ENCODE measurements around the gene RNF183.
"Not testable (repeated sequence)": the region's sequence is repeated elsewhere in the genome, so short reads cannot be mapped to it uniquely, and the experiment has no call there.

RNF183 gene

DNA sequence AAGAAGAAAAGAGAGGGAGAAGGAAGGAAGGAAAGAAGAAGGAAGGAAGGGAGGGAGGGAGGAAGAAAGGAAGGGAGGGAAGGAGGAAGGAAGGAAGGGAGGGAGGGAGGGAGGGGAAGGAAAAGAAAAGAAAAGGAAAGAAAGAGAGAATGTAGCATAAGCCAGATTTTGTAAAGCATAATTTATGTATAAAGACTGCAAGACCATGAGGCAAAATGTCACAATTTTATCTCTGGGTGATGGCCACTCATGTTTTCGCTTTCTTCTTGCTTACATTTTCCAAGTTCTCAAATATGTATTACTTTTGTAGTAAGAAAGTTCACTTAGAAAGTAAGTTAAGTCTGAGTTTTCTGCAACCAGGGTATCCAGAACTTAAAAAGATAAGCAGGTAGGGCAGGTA, 3.4 kb upstream of the RNF183 start:
- no peak overlapping the region for H3K9ac ChIP-seq (ENCODE audit: insufficient read length, low read depth)
- TF ChIP-seq YY1 (IDR thresholded peaks at IDR 0.05; ENCODE audit: insufficient read depth, insufficient read length) = no peak
- TF ChIP-seq SUZ12 (IDR thresholded peaks at IDR 0.05; ENCODE audit: extremely low read depth, insufficient read depth, insufficient read length) = no peak
- no peak for TF ChIP-seq ZNF274 (IDR thresholded peaks at IDR 0.05; ENCODE audit: low read depth, low read length)
- no peak overlapping the region for H3K4me3 ChIP-seq (ENCODE audit: insufficient read length, low read depth)
- H3K4me1 ChIP-seq (ENCODE audit: insufficient read depth, insufficient read length) = peaks cover 9% of the 10 kb centered on the region
- no peaks in the 10 kb centered on the region for H3K36me3 ChIP-seq (ENCODE audit: insufficient read depth, insufficient read length, low read length)
- H3K9me3 ChIP-seq (ENCODE audit: insufficient read depth, low read length) = no peaks in the 10 kb centered on the region
- no peaks in the 10 kb centered on the region for H3K27me3 ChIP-seq (ENCODE audit: insufficient read depth, insufficient read length)
- no peak for DNase-seq (ENCODE audit: low read depth, low spot score)

DNA sequence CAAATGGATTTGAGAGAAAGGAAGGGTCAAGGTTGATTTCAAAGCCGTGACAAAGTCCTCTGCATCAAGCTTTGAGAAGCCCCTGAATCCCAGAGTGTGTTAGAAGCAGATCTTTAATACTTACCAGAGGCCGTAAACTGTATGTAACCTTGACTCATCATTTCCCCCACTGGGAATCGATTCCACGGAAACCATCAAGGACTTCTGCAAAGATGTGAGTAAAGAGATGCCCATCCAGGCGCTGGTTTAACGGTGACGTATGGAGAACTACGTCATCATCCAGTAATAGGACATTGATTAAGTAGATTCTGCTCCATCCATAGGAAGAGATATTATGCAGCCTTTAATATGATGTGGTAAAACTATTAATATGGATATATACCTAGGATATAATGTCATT, 1.6 kb downstream of the RNF183 start:
- TF ChIP-seq YY1 (IDR thresholded peaks at IDR 0.05; ENCODE audit: insufficient read depth, insufficient read length) (no peak), ZNF274 (IDR thresholded peaks at IDR 0.05; ENCODE audit: low read depth, low read length) (no peak), SUZ12 (IDR thresholded peaks at IDR 0.05; ENCODE audit: extremely low read depth, insufficient read depth, insufficient read length) (no peak)
- H3K36me3 ChIP-seq (ENCODE audit: insufficient read depth, insufficient read length, low read length) = no peaks in the 10 kb centered on the region
- no peak overlapping the region for H3K4me3 ChIP-seq (ENCODE audit: insufficient read length, low read depth)
- no peaks in the 10 kb centered on the region for H3K27me3 ChIP-seq (ENCODE audit: insufficient read depth, insufficient read length)
- peaks cover 6% of the 10 kb centered on the region for H3K4me1 ChIP-seq (ENCODE audit: insufficient read depth, insufficient read length)
- H3K9me3 ChIP-seq (ENCODE audit: insufficient read depth, low read length) = no peaks in the 10 kb centered on the region
- DNase-seq (ENCODE audit: low read depth, low spot score) = no peak
- H3K9ac ChIP-seq (ENCODE audit: insufficient read length, low read depth) = no peak overlapping the region

DNA sequence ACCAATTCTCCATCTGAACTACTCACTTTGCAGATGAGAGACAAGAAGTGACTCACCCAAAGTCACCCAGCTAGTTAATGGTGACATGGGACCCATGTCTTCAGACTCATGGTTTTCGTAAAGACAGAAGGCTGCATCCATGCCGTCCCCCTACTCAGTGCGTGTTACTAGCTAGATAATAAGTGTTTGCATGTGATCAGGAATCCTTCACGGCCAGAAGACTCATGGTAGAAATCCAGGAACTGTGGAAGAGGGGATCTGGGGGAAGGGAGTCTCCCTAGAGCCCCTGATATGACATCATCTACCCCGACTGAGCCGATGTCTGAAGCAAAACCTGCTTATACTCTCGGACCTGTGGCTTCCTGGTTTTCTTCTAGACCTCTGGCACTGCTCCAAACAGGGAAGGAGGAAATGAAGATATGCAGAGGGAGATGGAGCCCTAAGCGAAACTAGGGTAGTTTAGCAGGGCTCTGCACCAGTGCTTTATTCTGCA, 3.3 kb downstream of the RNF183 start:
- H3K4me1 ChIP-seq (ENCODE audit: insufficient read depth, insufficient read length) = peaks cover 6% of the 10 kb centered on the region
- TF ChIP-seq SUZ12 (IDR thresholded peaks at IDR 0.05; ENCODE audit: extremely low read depth, insufficient read depth, insufficient read length) = no peak
- TF ChIP-seq ZNF274 (IDR thresholded peaks at IDR 0.05; ENCODE audit: low read depth, low read length) = no peak
- no peak for TF ChIP-seq YY1 (IDR thresholded peaks at IDR 0.05; ENCODE audit: insufficient read depth, insufficient read length)
- H3K9ac ChIP-seq (ENCODE audit: insufficient read length, low read depth) = no peak overlapping the region

DNA sequence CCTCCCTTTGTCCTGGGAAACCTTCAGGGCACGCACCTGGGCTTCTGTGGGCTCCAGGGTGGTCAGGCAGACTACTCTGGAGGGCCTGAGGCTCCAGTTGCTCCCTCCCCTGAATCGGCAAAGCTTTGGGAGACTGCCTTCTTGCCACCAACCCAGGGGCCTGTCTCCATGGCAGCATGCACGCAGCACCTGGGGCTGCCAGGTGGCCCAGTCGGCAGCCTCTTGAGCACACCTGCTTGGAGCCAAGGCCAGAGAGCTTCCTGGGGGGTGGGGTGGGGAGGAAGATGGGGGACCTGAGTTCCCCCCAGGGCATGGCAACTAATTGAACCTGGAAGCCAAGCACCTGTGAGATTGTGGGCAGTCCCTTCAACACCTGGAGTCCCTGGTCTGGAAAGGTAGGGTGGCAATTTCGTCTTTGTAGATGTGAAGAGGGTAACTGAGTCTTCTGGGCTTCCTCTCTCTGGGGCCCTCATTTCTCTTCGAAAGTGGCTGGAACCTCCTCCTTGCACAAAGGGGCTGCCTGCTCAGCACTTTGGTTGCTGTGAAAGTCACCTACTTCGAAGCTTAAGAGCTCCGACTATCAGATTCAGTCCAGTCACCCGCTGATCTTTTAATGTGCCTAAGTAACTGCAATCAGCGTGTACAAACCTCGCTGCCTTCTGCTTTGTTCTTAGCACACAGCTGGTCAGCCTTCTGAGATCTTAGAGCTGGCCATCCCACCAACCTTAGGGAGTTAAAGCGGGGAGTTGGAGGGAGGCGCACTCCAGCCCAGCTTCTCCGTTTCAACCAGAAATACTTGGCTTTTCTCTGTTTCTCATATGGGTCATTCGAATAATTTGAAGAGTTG, 4.0 kb downstream of the RNF183 start:
- Histone ChIP-seq H3K9me3 (ENCODE audit: insufficient read depth, low read length) (no peaks in the 10 kb centered on the region), H3K27me3 (ENCODE audit: insufficient read depth, insufficient read length) (no peaks in the 10 kb centered on the region), H3K4me3 (ENCODE audit: insufficient read length, low read depth) (no peak overlapping the region), H3K9ac (ENCODE audit: insufficient read length, low read depth) (no peak overlapping the region), H3K4me1 (ENCODE audit: insufficient read depth, insufficient read length) (peaks cover 6% of the 10 kb centered on the region), H3K36me3 (ENCODE audit: insufficient read depth, insufficient read length, low read length) (peaks cover 1% of the 10 kb centered on the region)
- TF ChIP-seq SUZ12 (IDR thresholded peaks at IDR 0.05; ENCODE audit: extremely low read depth, insufficient read depth, insufficient read length) (no peak), ZNF274 (IDR thresholded peaks at IDR 0.05; ENCODE audit: low read depth, low read length) (no peak), YY1 (IDR thresholded peaks at IDR 0.05; ENCODE audit: insufficient read depth, insufficient read length) (no peak)
- DNase-seq (ENCODE audit: low read depth, low spot score) = no peak

More for the DNA sequence above, 3.3 kb downstream of the RNF183 start:
- Histone ChIP-seq H3K36me3 (ENCODE audit: insufficient read depth, insufficient read length, low read length) (no peaks in the 10 kb centered on the region), H3K9me3 (ENCODE audit: insufficient read depth, low read length) (no peaks in the 10 kb centered on the region), H3K27me3 (ENCODE audit: insufficient read depth, insufficient read length) (no peaks in the 10 kb centered on the region), H3K4me3 (ENCODE audit: insufficient read length, low read depth) (no peak overlapping the region)
- DNase-seq (ENCODE audit: low read depth, low spot score) = no peak

DNA sequence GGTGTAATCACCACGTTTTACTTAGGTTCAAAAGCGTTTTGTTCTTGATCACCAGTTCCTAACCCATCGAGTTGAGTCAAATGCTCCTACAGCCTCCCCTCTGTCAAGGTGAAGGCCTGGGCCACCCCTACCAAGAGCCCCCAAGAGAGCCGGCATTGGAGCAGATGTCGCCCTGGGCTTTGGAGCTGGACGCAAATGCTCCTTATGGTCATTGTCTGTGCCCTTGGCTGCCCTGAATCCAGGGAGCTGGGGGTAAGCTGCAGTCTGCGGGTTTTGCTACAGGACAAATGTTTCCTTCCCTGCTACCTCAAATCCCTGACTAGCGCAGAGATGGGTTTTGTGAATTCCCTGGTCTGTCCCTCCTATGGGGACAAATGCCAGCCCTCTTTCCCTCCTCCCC, 4.9 kb downstream of the RNF183 start:
- no peak for TF ChIP-seq SUZ12 (IDR thresholded peaks at IDR 0.05; ENCODE audit: extremely low read depth, insufficient read depth, insufficient read length)
- TF ChIP-seq YY1 (IDR thresholded peaks at IDR 0.05; ENCODE audit: insufficient read depth, insufficient read length) = no peak
- TF ChIP-seq ZNF274 (IDR thresholded peaks at IDR 0.05; ENCODE audit: low read depth, low read length) = no peak
- no peak overlapping the region for H3K9ac ChIP-seq (ENCODE audit: insufficient read length, low read depth)

GRCh38 chr9:113296796-113297558, 6.2 kb downstream of the RNF183 start:
- TF ChIP-seq ZNF274 (IDR thresholded peaks at IDR 0.05; ENCODE audit: low read depth, low read length) (no peak), YY1 (IDR thresholded peaks at IDR 0.05; ENCODE audit: insufficient read depth, insufficient read length) (no peak), SUZ12 (IDR thresholded peaks at IDR 0.05; ENCODE audit: extremely low read depth, insufficient read depth, insufficient read length) (no peak)
- Histone ChIP-seq H3K9me3 (ENCODE audit: insufficient read depth, low read length) (no peaks in the 10 kb centered on the region), H3K4me1 (ENCODE audit: insufficient read depth, insufficient read length) (no peaks in the 10 kb centered on the region), H3K36me3 (ENCODE audit: insufficient read depth, insufficient read length, low read length) (peaks cover 22% of the 10 kb centered on the region), H3K9ac (ENCODE audit: insufficient read length, low read depth) (no peak overlapping the region), H3K27me3 (ENCODE audit: insufficient read depth, insufficient read length) (no peaks in the 10 kb centered on the region), H3K4me3 (ENCODE audit: insufficient read length, low read depth) (no peak overlapping the region)
- no peak for DNase-seq (ENCODE audit: low read depth, low spot score)

More for the DNA sequence above, 4.9 kb downstream of the RNF183 start:
- Histone ChIP-seq H3K4me1 (ENCODE audit: insufficient read depth, insufficient read length) (peaks cover 6% of the 10 kb centered on the region), H3K4me3 (ENCODE audit: insufficient read length, low read depth) (no peak overlapping the region), H3K27me3 (ENCODE audit: insufficient read depth, insufficient read length) (no peaks in the 10 kb centered on the region), H3K9me3 (ENCODE audit: insufficient read depth, low read length) (no peaks in the 10 kb centered on the region), H3K36me3 (ENCODE audit: insufficient read depth, insufficient read length, low read length) (peaks cover 9% of the 10 kb centered on the region)
- DNase-seq (ENCODE audit: low read depth, low spot score) = no peak

DNA sequence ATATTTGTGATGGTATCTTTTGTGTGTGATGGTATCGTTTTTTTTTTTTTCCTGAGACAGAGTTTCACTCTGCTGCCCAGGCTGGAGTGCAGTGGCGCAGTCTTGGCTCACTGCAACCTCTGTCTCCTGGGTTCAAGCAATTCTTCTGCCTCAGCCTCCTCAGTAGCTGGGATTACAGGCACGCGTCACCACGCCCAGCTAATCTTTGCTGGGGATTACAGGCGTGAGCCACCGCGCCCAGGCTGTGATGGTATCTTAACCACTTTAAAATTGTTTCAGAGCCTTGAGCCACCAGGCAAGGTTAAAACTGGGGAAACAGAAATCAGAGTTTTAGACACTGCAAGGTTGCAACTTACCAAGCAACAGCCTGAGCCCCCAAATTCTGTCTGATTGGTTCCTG, 6.9 kb downstream of the RNF183 start:
- not testable (repeated sequence) for DNase-seq (ENCODE audit: low read depth, low spot score); H3K4me3 ChIP-seq (ENCODE audit: insufficient read length, low read depth); H3K27me3 ChIP-seq (ENCODE audit: insufficient read depth, insufficient read length); H3K9me3 ChIP-seq (ENCODE audit: insufficient read depth, low read length); H3K4me1 ChIP-seq (ENCODE audit: insufficient read depth, insufficient read length); H3K9ac ChIP-seq (ENCODE audit: insufficient read length, low read depth)
- H3K36me3 ChIP-seq (ENCODE audit: insufficient read depth, insufficient read length, low read length) = peaks cover 29% of the 10 kb centered on the region

All from NT2/D1 (cell line).